GM18873 (cell line): Measurements from ENCODE around the gene COL27A1.
"Not testable (repeated sequence)": the region's sequence is repeated elsewhere in the genome, so short reads cannot be mapped to it uniquely, and the experiment has no call there.

Experiments used
- ATAC-seq: cut with Tn5 transposase; IDR thresholded peaks from one replicate; pipeline ENCODE4 v1.9.1; 2021; ENCODE audit warnings: mild to moderate bottlenecking, moderate library complexity, moderate number of reproducible peaks; ENCODE audit not compliant: unreplicated experiment, low FRiP score

Gene COL27A1

DNA sequence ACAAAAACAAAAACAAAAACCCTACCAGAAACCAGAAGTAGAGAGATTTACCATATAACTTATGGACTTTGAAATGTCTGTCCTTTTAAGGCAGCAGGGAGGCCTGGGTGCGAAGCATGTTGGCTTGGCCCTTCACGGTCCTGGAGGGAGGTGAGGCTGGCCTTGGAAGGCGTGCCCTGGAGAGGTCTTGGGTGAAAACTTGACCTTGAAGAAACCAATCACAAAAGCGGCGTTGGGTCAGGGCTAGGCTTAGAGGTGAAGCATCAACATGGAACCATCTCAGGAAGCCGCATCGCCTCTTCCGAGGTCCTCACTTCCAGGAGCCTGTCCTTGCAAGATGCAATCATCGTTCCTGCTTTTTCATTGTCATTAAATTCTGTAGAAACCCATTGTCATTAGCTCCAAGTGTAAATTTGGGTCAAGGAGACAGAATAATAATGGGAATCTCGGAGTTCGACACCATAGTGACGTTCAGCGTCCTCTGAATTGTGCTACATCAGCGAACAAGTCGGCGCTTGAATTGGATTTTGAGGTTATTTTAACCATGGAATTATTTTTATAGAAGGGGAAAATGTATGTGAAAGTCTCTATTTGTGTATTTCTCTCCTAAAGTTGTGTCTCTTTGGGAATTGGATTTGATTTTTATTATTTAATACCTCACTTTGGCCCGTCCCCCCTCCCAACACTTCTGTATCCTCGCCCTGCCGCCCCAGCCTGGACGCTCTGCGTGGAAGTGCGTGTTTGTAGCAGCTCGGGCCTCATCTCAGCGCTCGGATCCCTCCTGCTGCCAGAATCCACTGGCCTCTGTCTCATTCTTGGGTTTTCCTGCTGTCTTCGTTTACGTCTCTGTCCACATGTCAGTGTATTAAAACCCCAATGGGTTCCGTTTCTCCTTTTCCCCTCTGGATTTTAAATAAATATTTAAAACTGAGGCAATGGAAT is 156.5 kb downstream of the COL27A1 start:
- no peak for ATAC-seq

DNA sequence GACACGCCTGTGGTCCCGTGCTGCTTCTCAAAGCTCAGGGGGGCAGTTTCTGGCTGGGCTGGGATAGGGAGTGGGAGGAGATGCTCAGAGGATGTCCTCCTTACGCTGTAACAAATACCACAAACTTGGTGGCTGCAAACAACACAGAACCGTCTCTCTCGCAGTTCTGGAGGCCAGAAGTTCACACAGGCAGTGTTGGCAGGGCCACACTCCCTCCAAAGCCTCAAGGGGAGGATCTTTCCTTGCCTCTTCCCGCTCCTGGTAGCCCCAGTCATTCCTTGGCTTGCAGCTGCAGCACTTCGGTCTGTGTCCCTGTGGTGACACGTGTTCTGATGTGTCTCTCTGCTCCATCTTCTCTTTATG is 157.2 kb downstream of the COL27A1 start:
- ATAC-seq: no peak

DNA sequence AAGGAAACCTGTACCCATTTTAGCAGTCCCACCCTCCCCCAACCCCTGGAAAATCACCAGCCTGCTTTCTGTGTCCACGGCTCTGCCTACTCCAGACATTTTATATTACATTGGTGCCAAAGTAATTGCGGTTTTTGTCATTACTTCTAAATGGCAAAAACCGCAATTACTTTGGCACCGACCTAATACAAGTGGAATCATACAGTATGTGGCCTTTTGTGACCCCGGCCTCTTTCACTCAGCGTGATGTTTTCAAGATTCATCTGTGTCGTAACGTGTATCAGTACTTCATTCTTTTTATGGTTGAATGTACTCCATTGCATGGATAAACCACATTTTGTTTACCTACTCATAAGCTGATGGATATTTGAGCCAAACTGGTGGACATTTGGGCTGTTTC is 157.8 kb downstream of the COL27A1 start:
- no peak for ATAC-seq

DNA sequence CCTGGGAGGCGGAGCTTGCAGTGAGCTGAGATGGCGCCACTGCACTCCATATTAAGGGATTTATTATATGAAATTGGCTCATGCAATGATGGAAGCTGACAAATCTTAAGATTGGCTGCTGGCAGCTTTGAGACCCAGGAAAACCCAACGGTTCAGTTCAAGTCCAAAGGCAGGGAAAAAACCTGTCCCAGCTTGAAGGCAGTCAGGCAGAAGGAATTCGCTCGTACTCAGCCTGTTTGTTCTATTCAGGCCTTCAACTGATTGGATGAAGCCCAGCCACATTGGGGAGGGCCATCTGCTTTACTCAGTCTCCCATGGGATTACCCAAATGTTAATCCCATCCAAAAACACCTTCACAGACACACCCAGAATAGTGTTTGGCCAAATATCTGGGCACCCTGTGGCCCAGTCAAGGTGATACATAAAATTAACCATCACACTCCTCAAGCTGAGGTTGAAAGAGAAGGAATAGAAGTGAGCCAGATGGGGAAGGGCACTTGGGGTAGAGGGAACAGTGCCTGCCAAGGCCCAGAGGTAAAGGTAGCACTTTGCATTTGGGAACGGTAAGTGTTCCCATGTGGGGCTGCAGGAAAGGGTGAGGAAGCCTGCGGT is 159.0 kb downstream of the COL27A1 start:
- ATAC-seq: no peak

DNA sequence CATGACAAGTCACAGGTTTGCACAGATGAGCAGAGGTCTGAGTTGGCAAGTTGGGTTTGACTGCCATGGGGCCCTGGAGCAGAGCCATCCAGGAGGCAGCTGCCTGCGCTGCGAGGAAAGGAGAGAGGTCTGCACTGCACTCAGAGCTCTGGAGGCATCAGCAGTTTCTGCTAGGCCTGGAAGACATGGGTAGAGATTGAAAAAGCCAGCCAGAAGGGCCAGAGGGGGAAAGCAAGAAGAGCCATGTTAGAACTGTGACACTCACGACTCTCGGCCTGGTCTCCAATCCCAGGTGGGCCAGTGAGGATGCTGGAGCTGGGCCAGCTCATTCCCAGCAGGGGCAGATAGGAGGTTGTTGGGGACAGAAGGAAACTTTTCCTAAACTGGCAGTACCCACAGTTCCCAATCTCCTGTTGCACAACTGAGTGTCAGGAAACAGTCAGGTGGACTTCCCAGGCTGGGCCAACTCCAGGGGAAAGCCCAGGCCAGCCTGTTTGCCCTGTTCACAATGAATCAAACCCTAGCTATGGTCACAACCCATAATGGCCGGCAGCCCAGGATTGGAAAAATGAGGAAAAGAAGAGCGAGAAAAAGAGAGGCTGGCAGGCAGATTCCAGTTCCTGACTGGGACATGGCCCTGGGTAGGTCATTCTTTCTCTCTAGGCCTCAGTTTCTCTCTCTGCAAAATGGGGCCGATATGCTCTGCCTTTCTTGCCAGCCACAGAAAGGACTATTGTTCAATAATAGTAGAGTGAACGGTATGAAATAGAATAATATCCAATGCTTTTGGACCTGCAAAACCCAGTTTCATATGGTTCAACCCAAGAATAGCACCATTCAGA is 159.8 kb downstream of the COL27A1 start:
- ATAC-seq: no peak

DNA sequence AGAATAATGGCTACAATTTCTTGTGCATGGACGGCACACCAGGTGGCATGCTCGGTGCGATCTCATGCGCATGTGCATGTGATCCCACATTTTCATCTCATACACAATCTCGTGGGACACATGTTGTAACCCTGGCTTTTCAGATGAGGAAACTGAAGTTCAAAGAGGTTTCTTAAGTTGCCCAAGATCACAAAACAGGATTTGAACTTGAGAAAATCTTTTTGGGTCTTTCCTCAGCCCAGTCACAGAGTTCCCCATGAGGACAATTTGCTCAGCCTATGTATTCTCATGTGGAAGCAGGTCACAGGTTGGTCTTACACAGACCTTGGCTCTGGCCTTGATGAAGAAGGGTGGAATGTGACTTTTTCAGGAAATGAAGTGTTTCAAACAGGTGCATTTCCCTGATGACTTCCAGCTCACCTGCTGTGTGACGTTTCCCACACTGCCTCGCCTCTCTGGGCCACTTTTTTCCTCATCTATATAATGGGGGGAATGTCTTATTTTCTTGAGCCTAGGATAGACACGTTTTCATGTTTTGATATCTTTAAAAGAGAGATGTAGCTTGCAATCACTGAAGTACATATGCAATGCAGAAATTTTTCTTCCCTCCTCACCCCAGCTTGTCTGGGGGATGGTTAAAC is 160.5 kb downstream of the COL27A1 start:
- no peak for ATAC-seq

DNA sequence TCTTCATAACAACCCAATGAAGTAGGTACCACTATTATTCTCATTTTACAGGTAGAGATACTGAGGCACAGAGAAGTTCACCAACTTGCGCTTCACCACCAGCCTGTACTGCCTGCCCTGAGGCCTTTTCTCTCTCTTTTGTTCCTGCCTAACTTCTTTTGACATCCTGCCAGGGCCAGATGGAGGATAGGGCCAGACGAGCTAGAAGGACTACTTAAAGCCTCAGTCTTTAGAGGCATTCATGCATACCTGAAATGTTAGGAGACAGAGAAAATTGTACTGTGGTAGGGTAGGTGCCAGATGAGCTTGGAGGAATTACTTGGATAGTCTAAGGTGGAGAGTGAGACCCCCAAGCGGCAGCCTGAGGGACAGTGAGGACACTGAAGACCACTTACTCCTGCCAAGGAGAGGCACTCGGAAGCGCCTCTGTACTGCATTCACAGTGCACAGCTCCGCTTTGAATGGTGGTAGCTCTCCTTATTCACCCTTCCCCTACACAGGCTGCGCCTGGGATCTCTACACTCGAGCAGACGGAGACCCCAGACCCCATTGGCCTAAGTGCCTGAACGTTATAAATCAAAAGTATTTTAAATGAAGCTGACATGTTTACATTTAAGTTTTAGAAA is 161.4 kb downstream of the COL27A1 start:
- ATAC-seq: no peak

DNA sequence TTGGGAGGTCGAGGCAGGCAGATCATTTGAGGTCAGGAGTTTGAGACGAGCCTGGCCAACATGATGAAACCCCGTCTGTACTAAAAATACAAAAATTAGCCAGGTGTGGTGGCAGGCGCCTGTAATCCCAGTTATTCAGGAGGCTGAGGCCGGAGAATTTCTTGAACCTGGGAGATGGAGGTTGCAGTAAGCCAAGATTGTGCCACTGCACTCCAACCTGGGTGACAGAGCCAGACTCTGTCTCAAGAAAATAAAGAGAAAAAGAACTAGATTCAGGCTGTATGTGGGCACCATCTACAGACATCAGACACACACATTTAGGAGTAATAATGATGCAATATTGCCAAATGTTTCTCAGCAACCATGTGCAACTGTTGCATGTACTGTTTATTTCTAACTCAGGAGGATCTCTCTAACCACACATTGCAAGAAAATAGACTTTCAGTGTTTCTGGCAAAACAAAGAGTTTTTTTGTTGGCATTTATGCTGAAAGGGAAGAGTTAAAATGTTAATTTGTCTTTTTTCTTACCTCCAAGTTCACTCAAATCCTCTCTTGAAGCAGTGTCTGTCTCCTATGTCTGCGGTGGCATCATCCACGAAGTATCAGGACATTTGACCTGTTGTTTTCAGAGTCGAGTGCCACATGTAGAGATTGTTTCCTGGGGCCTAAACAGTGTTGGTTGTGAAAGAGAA is 162.5 kb downstream of the COL27A1 start:
- no peak for ATAC-seq

DNA sequence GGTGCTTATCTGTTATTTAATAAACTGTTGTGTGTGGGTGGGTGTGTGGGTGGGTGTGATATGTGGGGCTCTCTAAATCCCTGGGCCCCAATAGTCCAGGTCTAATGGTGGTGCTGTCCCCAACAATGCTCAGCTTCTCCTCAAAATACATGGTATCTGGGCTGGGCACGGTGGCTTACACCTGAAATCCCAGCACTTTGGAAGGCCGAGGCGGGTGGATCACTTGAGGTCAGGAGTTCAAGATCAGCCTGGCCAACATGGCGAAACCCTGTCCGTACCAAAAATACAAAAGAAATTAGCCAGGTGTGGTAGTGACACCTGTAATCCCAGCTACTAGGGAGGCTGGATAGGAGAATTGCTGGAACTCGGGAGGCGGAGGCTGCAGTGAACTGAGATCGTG is 163.1 kb downstream of the COL27A1 start:
- ATAC-seq: no peak

DNA sequence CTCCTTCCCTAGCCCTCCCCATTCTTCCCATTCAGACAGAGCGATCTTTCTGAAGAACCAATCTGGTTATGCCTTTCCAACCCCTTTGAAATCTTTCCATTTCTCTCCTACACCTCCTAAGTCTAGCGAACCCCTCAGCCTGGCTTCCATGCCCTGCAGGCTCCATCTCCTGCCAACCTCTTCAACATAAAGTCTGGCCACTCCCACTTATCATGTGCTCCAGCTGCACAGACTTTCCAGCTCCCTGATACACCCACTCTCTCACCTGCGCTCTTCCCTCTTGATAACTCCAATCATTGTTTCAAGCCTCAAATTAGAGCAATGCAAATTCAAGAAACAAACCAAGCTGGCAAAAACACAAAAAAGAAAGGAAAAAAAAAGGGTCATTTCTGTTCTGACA is 163.8 kb downstream of the COL27A1 start:
- ATAC-seq: no peak

DNA sequence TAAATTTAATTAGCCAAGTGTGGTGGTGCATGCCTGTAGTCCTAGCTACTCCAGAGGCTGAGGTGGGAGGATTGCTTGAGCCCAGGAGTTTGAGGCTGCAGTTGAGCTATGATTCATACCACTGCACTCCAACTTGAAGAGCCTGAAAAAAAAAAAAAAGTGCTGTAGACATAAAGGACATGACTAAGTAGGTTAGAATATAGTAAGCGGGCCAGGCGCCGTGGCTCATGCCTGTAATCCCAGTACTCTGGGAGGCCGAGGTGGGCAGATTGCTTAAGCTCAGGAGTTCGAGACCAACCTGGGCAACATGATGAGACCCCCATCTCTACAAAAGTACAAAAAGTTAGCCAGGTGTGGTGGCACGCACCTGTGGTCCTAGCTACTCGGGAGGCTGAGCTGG is 165.4 kb downstream of the COL27A1 start:
- not testable (repeated sequence) for ATAC-seq

DNA sequence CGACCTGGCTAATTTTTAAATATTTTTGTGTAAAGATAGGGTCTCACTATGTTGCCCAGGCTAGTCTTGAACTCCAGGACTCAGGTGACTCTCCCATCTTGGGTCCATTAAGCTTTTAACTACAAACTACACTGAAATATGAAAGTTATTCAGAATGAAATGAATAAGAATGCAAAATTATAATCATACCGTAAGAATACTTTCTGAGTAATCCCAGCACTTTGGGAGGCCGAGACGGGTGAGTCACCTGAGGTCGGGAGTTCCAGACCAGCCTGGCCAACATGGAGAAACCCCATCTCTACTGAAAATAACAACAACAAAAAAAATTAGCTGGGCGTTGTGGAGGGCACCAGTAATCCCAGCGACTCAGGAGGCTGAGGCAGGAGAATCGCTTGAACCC is 166.4 kb downstream of the COL27A1 start:
- ATAC-seq: no peak

DNA sequence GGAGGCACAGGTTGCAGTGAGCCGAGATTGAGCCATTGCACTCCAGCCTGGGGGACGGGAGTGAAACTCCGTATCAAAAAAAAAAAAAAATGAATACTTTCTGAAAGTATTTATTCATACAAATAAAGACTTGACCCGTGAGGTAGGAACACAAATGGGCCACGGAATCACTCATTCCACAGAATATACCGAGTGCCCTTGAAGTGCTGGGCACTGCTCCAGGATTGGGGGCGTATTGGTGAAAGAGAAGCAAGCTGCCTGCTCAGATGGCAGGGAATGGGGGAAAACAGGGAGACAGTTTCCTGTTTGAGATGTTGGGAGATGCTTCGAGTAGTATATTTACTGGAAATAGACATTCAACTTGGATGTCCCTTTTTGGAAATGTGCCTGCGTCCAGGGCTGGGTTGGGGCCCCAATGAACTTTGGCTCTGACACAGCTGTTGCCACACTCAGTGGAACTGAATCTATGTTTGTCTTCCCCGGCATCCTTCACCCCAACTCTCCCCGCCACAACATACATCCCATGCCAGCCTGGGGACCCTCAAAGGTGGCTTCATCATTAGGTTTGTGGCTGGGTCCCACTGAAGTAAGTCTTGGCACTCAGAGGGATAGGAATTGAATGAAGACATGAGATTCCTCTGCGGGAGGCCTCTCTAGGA is 167.0 kb downstream of the COL27A1 start:
- not testable (repeated sequence) for ATAC-seq

DNA sequence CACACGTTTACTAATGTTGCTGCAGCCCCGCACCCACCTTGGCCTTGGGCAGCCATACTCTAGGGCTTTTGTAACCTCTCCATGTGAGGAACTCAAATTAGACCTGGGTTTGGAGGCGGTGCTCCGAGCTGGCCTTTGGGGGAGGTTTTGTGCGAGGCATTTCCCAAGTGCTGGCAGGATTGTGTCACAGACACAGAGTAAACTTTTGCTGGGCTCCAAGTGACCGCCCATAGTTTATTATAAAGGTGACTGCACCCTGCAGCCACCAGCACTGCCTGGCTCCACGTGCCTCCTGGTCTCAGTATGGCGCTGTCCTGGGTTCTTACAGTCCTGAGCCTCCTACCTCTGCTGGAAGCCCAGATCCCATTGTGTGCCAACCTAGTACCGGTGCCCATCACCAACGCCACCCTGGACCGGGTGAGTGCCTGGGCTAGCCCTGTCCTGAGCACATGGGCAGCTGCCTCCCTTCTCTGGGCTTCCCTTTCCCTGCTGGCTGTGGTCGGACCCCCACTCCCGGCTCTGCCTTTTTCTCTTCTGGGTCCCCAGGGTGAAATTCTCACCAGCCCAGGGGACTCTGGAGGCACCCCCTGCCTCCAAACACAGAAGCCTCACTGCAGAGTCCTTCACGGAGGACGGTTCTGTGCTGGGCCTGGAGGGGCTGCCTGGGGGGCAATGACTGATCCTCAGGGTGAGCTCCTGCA is 167.6 kb downstream of the COL27A1 start, which contains the start of gene ORM1:
Gene ORM1 (plus strand): TSS at position 268 of the 701 bp plus-strand sequence. CDS start 36 bp downstream, at position 304.
- not testable (repeated sequence) for ATAC-seq

DNA sequence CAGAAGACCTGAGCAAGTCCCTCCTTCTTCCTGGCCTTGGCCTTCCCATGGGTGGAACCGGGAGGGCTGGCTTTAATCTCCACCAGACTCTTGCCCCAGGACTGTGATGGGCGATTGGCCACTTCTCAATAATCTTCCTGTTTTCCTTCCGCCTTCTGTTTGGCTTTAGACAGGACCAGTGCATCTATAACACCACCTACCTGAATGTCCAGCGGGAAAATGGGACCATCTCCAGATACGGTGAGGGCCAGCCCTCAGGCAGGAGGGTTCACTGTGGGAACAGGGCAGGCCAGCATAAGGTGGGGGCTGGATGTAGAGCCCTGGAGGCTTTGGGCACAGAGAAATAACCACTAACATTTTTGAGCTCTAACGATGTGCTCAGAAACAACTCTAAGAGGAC is 168.5 kb downstream of the COL27A1 start:
- ATAC-seq: not testable (repeated sequence)

DNA sequence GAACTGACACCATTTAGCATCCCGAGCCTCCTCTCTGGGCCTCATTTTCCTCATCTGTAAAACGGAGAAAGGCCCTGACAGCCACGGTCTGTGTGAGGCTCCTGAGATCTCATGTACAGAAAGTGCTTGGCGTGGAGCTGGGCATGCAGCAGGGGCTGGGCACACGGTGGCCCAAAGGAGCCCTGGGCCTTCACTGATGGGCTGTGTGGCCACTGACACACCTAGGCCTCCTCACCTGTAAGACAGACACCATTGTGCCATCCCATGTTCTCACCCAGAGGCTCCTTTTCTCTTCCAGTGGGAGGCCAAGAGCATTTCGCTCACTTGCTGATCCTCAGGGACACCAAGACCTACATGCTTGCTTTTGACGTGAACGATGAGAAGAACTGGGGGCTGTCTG is 169.2 kb downstream of the COL27A1 start:
- ATAC-seq: no peak

DNA sequence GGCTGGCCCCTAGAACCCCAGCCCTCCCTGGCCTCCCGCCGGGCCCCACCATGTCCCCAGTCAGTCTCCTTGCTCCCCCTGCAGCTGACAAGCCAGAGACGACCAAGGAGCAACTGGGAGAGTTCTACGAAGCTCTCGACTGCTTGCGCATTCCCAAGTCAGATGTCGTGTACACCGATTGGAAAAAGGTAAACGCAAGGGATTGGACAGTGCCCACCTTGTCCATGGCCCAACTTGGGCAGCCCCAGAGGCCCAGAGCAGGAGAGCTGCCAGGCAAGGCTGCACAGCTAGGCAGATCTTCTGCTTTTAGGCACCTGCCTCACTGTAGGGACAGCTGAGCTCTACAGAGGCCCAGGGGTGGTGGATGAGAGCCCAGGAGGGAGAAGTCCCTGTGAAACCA is 169.6 kb downstream of the COL27A1 start:
- not testable (repeated sequence) for ATAC-seq

DNA sequence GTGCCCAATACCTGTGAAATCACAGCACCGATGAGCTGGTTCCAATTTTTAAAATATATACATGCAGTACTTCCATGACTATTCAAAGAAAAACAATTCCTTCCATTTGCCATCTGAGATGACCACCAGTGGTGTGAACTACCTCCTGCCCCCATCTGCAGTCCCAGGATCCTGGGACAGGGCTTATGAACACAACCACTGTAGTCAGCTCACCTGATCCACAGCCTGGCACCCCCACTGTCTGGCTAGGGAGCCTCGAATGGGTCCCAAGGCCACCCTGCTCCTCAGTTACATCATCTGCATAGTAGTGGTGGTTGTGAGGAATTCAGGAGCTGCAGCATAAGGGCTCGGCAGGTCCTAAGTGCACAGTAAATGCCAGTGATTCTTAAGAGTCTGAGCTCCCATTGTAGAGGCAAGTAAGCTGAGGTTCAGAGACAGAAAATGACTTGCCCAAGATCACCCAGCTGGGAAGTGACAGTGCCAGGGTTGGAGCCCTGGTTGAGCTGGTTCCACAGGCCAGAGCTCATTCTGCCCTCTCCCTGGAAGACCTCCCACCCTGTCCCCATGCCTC is 170.4 kb downstream of the COL27A1 start:
- ATAC-seq: not testable (repeated sequence)
